Neural cell (in vitro differentiated cells): ENCODE results near the gene CSMD2. TPM values are rescaled to one million over a fixed set of nuclear protein-coding genes. Genes with fewer than 3 reads are reported as not detected.

ENCODE experiments used
- H2AFZ ChIP-seq: fragments of 200-600, 300-800 bp; sonication (generic), shearing (Covaris generic); 2 replicates; pipeline ENCODE4 v1.6.0; 2014; ENCODE audit warnings: low read depth, mild to moderate bottlenecking, antibody characterized with exemption, low read length, moderate library complexity
- H3F3A ChIP-seq: fragments of 200-600 bp; shearing (Covaris generic); 2 replicates; pipeline ENCODE4 v1.6.1; 2016; ENCODE audit warnings: mild to moderate bottlenecking, moderate library complexity, mixed read lengths, antibody characterized with exemption, low read length; ENCODE audit not compliant: insufficient read depth, poor library complexity, severe bottlenecking
- H3K27ac ChIP-seq: fragments of 200-600, 300-800 bp; sonication (generic), shearing (Covaris generic); 2 replicates; pipeline ENCODE4 v1.5.1; 2014; ENCODE audit warnings: mild to moderate bottlenecking, low read length, moderate library complexity
- H3K27me3 ChIP-seq: fragments of 300-800, 200-600 bp; sonication (generic), shearing (Covaris generic); 2 replicates; pipeline ENCODE4 v1.6.0; 2014; ENCODE audit warnings: mild to moderate bottlenecking, low read depth, low read length, moderate library complexity; ENCODE audit not compliant: insufficient read depth
- H3K36me3 ChIP-seq: fragments of 300-800, 200-600 bp; sonication (generic), shearing (Covaris generic); 2 replicates; pipeline ENCODE4 v1.5.1; 2014; ENCODE audit warnings: mild to moderate bottlenecking, antibody characterized with exemption, low read length, moderate library complexity; ENCODE audit not compliant: insufficient read depth
- H3K4me2 ChIP-seq: fragments of 300-800, 200-600 bp; sonication (generic), shearing (Covaris generic); 2 replicates; pipeline ENCODE4 v1.6.0; 2014; ENCODE audit warnings: mild to moderate bottlenecking, low read length
- H3K4me3 ChIP-seq: fragments of 300-800, 200-600 bp; sonication (generic), shearing (Covaris generic); 2 replicates; pipeline ENCODE4 v1.5.1; 2014; ENCODE audit warnings: mild to moderate bottlenecking, low read length, moderate library complexity
- H3K79me2 ChIP-seq: fragments of 200-600 bp; shearing (Covaris generic); replicated peaks from 2 replicates; pipeline ENCODE4 v1.6.0; 2014; ENCODE audit warnings: mild to moderate bottlenecking, low read length, moderate library complexity; ENCODE audit not compliant: insufficient read depth
- H3K9ac ChIP-seq: fragments of 300-800, 200-600 bp; sonication (generic), shearing (Covaris generic); 2 replicates; pipeline ENCODE4 v1.6.1; 2016; ENCODE audit warnings: mild to moderate bottlenecking, low read length, mixed read lengths
- H3K9me2 ChIP-seq: fragments of 200-600 bp; shearing (Covaris generic); 2 replicates; pipeline ENCODE4 v1.6.1; 2016; ENCODE audit warnings: mild to moderate bottlenecking, low read length, mixed read lengths; ENCODE audit not compliant: insufficient read depth
- H3K9me3 ChIP-seq: fragments of 200-600, 300-800 bp; sonication (generic), shearing (Covaris generic); 2 replicates; pipeline ENCODE4 v1.6.1; 2016; ENCODE audit warnings: mild to moderate bottlenecking, mixed run types, low read length, moderate library complexity, mixed read lengths
- H4K20me1 ChIP-seq: fragments of 200-600 bp; shearing (Covaris generic); 2 replicates; pipeline ENCODE4 v1.6.1; 2016; ENCODE audit warnings: mild to moderate bottlenecking, mixed run types; ENCODE audit not compliant: insufficient read depth
- CTCF ChIP-seq: fragments of 450-650 bp; IDR thresholded peaks from 2 replicates; pipeline ENCODE4 v1.5.1; 2014; ENCODE audit warnings: antibody characterized with exemption, mild to moderate bottlenecking, moderate library complexity; ENCODE audit not compliant: poor library complexity, severe bottlenecking
- EP300 ChIP-seq: fragments of 450-650 bp; conservative IDR thresholded peaks from 2 replicates; pipeline ENCODE4 v1.6.1; 2014; ENCODE audit warnings: antibody characterized with exemption, mild to moderate bottlenecking, moderate library complexity; ENCODE audit not compliant: poor library complexity, severe bottlenecking
- EZH2 ChIP-seq: fragments of 200-600, 300-800 bp; shearing (Covaris generic), sonication (generic); IDR thresholded peaks from 2 replicates; pipeline ENCODE4 v1.6.1; 2014; ENCODE audit warnings: antibody characterized with exemption, low read length, borderline replicate concordance, mild to moderate bottlenecking; ENCODE audit not compliant: insufficient read depth, poor library complexity, severe bottlenecking
- MXI1 ChIP-seq: fragments of 450-650 bp; conservative IDR thresholded peaks from 2 replicates; pipeline ENCODE4 v1.6.1; 2014; ENCODE audit warnings: antibody characterized with exemption, mild to moderate bottlenecking; ENCODE audit not compliant: poor library complexity, severe bottlenecking
- POLR2AphosphoS5 ChIP-seq: IDR thresholded peaks from 2 replicates; pipeline ENCODE4 v1.6.1; 2012
- RAD21 ChIP-seq: fragments of 450-650 bp; conservative IDR thresholded peaks from 2 replicates; pipeline ENCODE4 v1.6.1; 2014; ENCODE audit warnings: antibody characterized with exemption, mild to moderate bottlenecking, moderate library complexity
- REST ChIP-seq: IDR thresholded peaks from 2 replicates; pipeline ENCODE4 v1.6.1; 2012; ENCODE audit warnings: borderline replicate concordance
- SMC3 ChIP-seq: fragments of 450-650 bp; conservative IDR thresholded peaks from 2 replicates; pipeline ENCODE4 v1.6.1; 2014; ENCODE audit warnings: antibody characterized with exemption, mild to moderate bottlenecking, moderate library complexity; ENCODE audit not compliant: poor library complexity
- TAF1 ChIP-seq: IDR thresholded peaks from 2 replicates; pipeline ENCODE4 v1.6.1; 2012; ENCODE audit warnings: low read depth
- polyA plus RNA-seq: library from polyadenylated mRNA; depleted of rRNA; stranded (reverse); fragments of >200 nt; gene quantifications from 2 replicates; pipeline ENCODE4 v1.2.3, GENCODE V29; 2014

The CSMD2 gene
- polyA plus RNA-seq, 1 donor from 2014 or later = 9.6 TPM

GRCh38 chr1:33653226-33653625, 511.8 kb downstream of the CSMD2 start:
- H3K9me2 ChIP-seq = no peaks in the 10 kb centered on the region
- H3K27ac ChIP-seq = no peak overlapping the region
- TF ChIP-seq REST (no peak), CTCF (no peak), POLR2AphosphoS5 (no peak), EZH2 (no peak), RAD21 (no peak), MXI1 (no peak), EP300 (no peak), SMC3 (no peak), TAF1 (no peak)
- no peaks in the 10 kb centered on the region for H3K27me3 ChIP-seq
- no peak overlapping the region for H3K4me2 ChIP-seq
- H3K9me3 ChIP-seq = no peaks in the 10 kb centered on the region
- no peaks in the 10 kb centered on the region for H3K36me3 ChIP-seq
- H4K20me1 ChIP-seq = no peaks in the 10 kb centered on the region
- H3F3A ChIP-seq = no peaks in the 10 kb centered on the region
- H3K4me3 ChIP-seq = no peak overlapping the region
- no peak overlapping the region for H3K9ac ChIP-seq
- H3K79me2 ChIP-seq = no peaks in the 10 kb centered on the region
- no peak overlapping the region for H2AFZ ChIP-seq

GRCh38 chr1:33650708-33651107, 514.3 kb downstream of the CSMD2 start:
- H4K20me1 ChIP-seq = no peaks in the 10 kb centered on the region
- no peak overlapping the region for H3K9ac ChIP-seq
- no peaks in the 10 kb centered on the region for H3K9me3 ChIP-seq
- TF ChIP-seq EP300 (no peak), RAD21 (no peak), REST (no peak)
- peaks cover 4% of the 10 kb centered on the region for H3K36me3 ChIP-seq
- H3K27ac ChIP-seq = no peak overlapping the region
- no peaks in the 10 kb centered on the region for H3K9me2 ChIP-seq
- H3K27me3 ChIP-seq = no peaks in the 10 kb centered on the region
- no peaks in the 10 kb centered on the region for H3F3A ChIP-seq
- H3K4me3 ChIP-seq = no peak overlapping the region
- H3K79me2 ChIP-seq = no peaks in the 10 kb centered on the region
- H3K4me2 ChIP-seq = no peak overlapping the region
- H2AFZ ChIP-seq = no peak overlapping the region
